HepG2 (cell line): ENCODE data around the gene SETD1A. TPM values are rescaled to one million over a fixed set of nuclear protein-coding genes. Genes with fewer than 3 reads are reported as not detected.

Experiments used
- ATAC-seq: fragments of 200-7000 bp; cut with Tn5 transposase; 3 replicates; pipeline ENCODE4 v1.9.1; 2020; ENCODE audit warnings: mild to moderate bottlenecking, moderate library complexity
- BruUV-seq: library from RNA; stranded (reverse); fragments of 400-500 nt; replicated peaks from 2 replicates; lab custom pipeline; 2021; lab: Mats Ljungman, UMichigan
- CTCF ChIA-PET: fragments of 300-600 bp; formaldehyde crosslinking; extraction: SDS; loops from one replicate; lab custom pipeline; 2021; ENCODE audit warnings: low total read pairs, inconsistent platforms, low intra/inter-chr PET ratio; lab: Yijun Ruan, JAX
- POLR2A ChIA-PET: fragments of 350-600 bp; sonication (Branson Sonifier 250); formaldehyde crosslinking; loops from one replicate; lab custom pipeline; 2020; ENCODE audit warnings: antibody characterized with exemption, inconsistent platforms; lab: Yijun Ruan, JAX
- DNase-seq: peaks from one replicate; pipeline ENCODE4 v3.0.0-alpha.2; 2015; ENCODE audit warnings: low spot score
- FAIRE-seq: peaks from 3 replicates; lab custom pipeline; 2011; peaks lifted over from hg19 to GRCh38; lab: Jason Lieb, UNC
- H2AFZ ChIP-seq: one replicate; pipeline ENCODE4 v1.6.1; 2011; ENCODE audit warnings: low read length, inconsistent platforms
- H3K27ac ChIP-seq: fragments of 300-600 bp; 3 replicates; pipeline ENCODE4 v1.8.0; 2011; ENCODE audit warnings: mixed run types, mild to moderate bottlenecking, mixed read lengths, low read length, inconsistent platforms; ENCODE audit not compliant: insufficient read depth; ENCODE audit errors: extremely low read length
- H3K27me3 ChIP-seq, 2 experiments: fragments of 200-600 bp in 1 of 2; 2 replicates in 1 of 2; 3 replicates in 1 of 2; pipeline versions ENCODE4 v1.6.0 to v1.8.0; 2011; ENCODE audit warnings: low read length in 2 of 2, mild to moderate bottlenecking in 2 of 2, moderate library complexity in 2 of 2, inconsistent platforms in 1 of 2; ENCODE audit not compliant: insufficient read depth in 2 of 2, control insufficient read depth in 1 of 2
- H3K36me3 ChIP-seq, 2 experiments: fragments of 200-600 bp in 1 of 2; replicated peaks in 1 of 2; 2 replicates in 1 of 2; 3 replicates in 1 of 2; pipeline versions ENCODE4 v1.5.1 to v1.8.0; 2011; ENCODE audit warnings: low read length in 2 of 2, inconsistent platforms in 1 of 2; ENCODE audit not compliant: insufficient read depth in 2 of 2, control insufficient read depth in 1 of 2
- H3K4me1 ChIP-seq: 2 replicates; pipeline ENCODE4 v1.5.1; 2012; ENCODE audit warnings: low read length, inconsistent platforms; ENCODE audit not compliant: insufficient read depth
- H3K4me2 ChIP-seq: 2 replicates; pipeline ENCODE4 v1.6.0; 2011; ENCODE audit warnings: low read depth, low read length, inconsistent platforms
- H3K4me3 ChIP-seq, 3 experiments: fragments of 200-600 bp in 1 of 3; sonication (generic), shearing (Covaris generic) in 1 of 3; replicated peaks in 1 of 3; 2 replicates each; pipeline ENCODE4 v1.5.1; 2011 to 2016; ENCODE audit warnings: low read length in 3 of 3, inconsistent platforms in 2 of 3, low read depth in 2 of 3, mild to moderate bottlenecking in 2 of 3, control low read depth in 1 of 3, mixed read lengths in 1 of 3; ENCODE audit not compliant: insufficient read depth in 1 of 3
- H3K79me2 ChIP-seq: one replicate; pipeline ENCODE4 v1.6.1; 2011; ENCODE audit warnings: low read length, inconsistent platforms; ENCODE audit not compliant: insufficient read depth
- H3K9ac ChIP-seq: 2 replicates; pipeline ENCODE4 v1.6.0; 2011; ENCODE audit warnings: mild to moderate bottlenecking, low read depth, low read length, inconsistent platforms; ENCODE audit not compliant: insufficient read depth
- H3K9me3 ChIP-seq: 2 replicates; pipeline ENCODE4 v1.5.1; 2012; ENCODE audit warnings: mild to moderate bottlenecking, low read length
- H4K20me1 ChIP-seq: 2 replicates; pipeline ENCODE4 v1.6.0; 2011; ENCODE audit warnings: inconsistent platforms, mild to moderate bottlenecking, low read length, moderate library complexity; ENCODE audit not compliant: insufficient read depth
- AGO2 ChIP-seq: fragments of 200-400 bp; formaldehyde crosslinking; optimal IDR thresholded peaks from 2 replicates; pipeline ENCODE3; 2017; ENCODE audit warnings: mild to moderate bottlenecking, low read depth, low read length, moderate library complexity
- ARID4A ChIP-seq: sonication (generic); formaldehyde crosslinking; IDR thresholded peaks from 2 replicates; pipeline ENCODE4 v1.5.0; 2020; ENCODE audit warnings: mild to moderate bottlenecking, missing genetic modification reagents, borderline replicate concordance
- GTF2F1 ChIP-seq: fragments of 150-350 bp; IDR thresholded peaks from 2 replicates; pipeline ENCODE4 v1.6.1; 2014; ENCODE audit warnings: low read length
- MAFF ChIP-seq: IDR thresholded peaks from 2 replicates; pipeline ENCODE4 v1.6.1; 2011; ENCODE audit warnings: low read depth, low read length, improper control_type of control experiment
- NFE2 ChIP-seq: sonication (generic); formaldehyde crosslinking; IDR thresholded peaks from 2 replicates; pipeline ENCODE4 v1.4.0; 2020; ENCODE audit warnings: missing genetic modification reagents
- RBFOX2 ChIP-seq: fragments of 200-400 bp; formaldehyde crosslinking; IDR thresholded peaks from 2 replicates; pipeline ENCODE4 v1.6.1; 2017; ENCODE audit warnings: low read depth, mild to moderate bottlenecking, low read length
- ZBTB34 ChIP-seq: sonication (generic); formaldehyde crosslinking; IDR thresholded peaks from 2 replicates; pipeline ENCODE4 v1.8.0; 2022; ENCODE audit warnings: mild to moderate bottlenecking, missing genetic modification reagents
- ZNF773 ChIP-seq: sonication (generic); formaldehyde crosslinking; IDR thresholded peaks from 2 replicates; pipeline ENCODE4 v1.4.0; 2020; ENCODE audit warnings: missing genetic modification reagents, borderline replicate concordance
- WGBS: methylation state at CpG from one replicate; pipeline ENCODE4 v1.1.6; 2017; ENCODE audit warnings: low lambda C conversion rate; 5-methylcytosine and 5-hydroxymethylcytosine counted together
- in situ Hi-C: cut with HindIII; loops from 2 replicates; pipeline ENCODE4 v1.10.0; 2017; ENCODE audit warnings: low pct_unique_long_range_greater_than_20kb; ENCODE audit not compliant: extremely low pct_ligation_motif_present
- intact Hi-C: fragments of 100-400 bp; cut with micrococcal nuclease; formaldehyde crosslinking; loops from one replicate; pipeline ENCODE4 v1.10.0; 2022; ENCODE audit not compliant: unreplicated experiment
- polyA plus RNA-seq, 8 experiments: library from polyadenylated mRNA; depleted of rRNA in 3 of 8; stranded (reverse) in 7 of 8; unstranded in 1 of 8; fragments of >200 nt; fragmentation: Illumina TruSeq in 4 of 8; extraction: Trizol in 4 of 8; gene quantifications; 2 replicates each; pipeline versions ENCODE4 v1.2.1 to v1.2.3, GENCODE V29; 2011 to 2016; ENCODE audit warnings: low read depth in 4 of 8, missing spikeins in 1 of 8, mixed read lengths in 1 of 8; ENCODE audit not compliant: insufficient read depth in 1 of 8
- total RNA-seq, 5 experiments: library from RNA; depleted of rRNA; stranded (reverse); fragments of >200 nt; fragmentation: Illumina TruSeq; extraction: Trizol; gene quantifications; 2 replicates each; pipeline ENCODE4 v1.2.3, GENCODE V29; 2016; ENCODE audit warnings: low read depth in 1 of 5

The SETD1A gene
- total and polyA plus RNA-seq, 2 of the 13 experiments (the other 11 are each of a cell fraction or from before 2014, with no cell fraction given): 3.8 to 5.6 TPM

DNA sequence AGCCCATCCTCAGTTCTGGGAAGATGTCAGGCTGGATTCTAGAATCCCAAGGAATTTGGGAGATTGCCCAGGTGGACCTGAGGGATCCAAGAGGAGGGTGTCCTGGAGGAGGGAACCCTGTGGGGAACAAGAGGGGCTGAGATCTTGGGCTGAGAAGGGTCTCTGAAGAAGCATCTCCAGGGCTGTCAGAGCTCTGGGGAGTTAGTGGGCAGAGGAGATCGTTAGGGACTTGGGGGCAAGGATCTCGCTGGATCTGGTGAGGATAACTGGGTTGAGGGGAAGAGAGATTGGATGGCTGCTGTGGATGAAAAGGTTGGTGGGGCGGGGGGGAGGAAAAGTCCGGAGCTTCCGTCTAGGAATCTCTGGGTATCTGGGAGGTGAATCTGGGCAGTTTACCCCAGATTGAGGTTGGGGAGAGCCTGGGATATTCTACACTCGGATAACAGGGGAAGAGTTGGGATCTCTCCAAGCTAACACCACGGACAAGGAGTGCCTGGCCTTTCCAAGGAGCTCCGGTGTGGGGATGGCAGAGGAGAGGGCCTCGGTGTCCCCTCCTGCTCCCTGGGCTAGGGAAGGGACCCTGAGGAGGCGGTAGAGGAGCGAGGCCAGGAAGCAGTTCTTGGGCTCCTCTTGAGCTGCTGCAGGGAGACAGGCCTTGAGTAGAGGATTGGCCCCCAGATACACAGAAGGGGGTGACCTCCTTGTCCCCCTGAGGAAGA, 32.5 kb upstream of the SETD1A start (continued):
- 0 out of 2 replicates have a peak, but pooled peaks have one; percentile 1 for TF ChIP-seq ARID4A (CRISPR knock-in tag)

- no TSS peak for BruUV-seq
These were observed 31.9 kb upstream of the SETD1A start for GRCh38 chr16:30925632-30925987.

More at GRCh38 chr16:30925632-30925987, 31.9 kb upstream of the SETD1A start:
- ATAC-seq: no peak
- H3K27me3 ChIP-seq: no peaks in the 10 kb centered on the region; a peak in 1 of 5 replicates
- no peak for DNase-seq
- ChIA-PET POLR2A (interaction anchor here (0.6 to 1.0 kb wide), 2 partner anchors 16 to 591 kb away, joined by 3 read pairs; no protein-coding TSS in a partner anchor), CTCF (no interaction called here)
- TF ChIP-seq RBFOX2 (peak; percentile 58), ZNF773 (no peak), ZBTB34 (CRISPR knock-in tag) (no peak), NFE2 (CRISPR knock-in tag) (no peak), GTF2F1 (no peak), AGO2 (peak; percentile 57), MAFF (no peak)
- H3K4me2 ChIP-seq: no peak overlapping the region
- no peaks in the 10 kb centered on the region for H3K9me3 ChIP-seq
- in situ Hi-C loops (no loop called here), intact Hi-C loops (loop anchor here (10.0 kb wide), 1 partner anchor 231 kb away; the partner anchor contains the start of gene SRCAP)
- H4K20me1 ChIP-seq: no peaks in the 10 kb centered on the region; the same call in 1 of the 2 replicates
- WGBS: 98% methylated on average over 23 of the region's 26 CpGs
- no peak overlapping the region for H3K9ac ChIP-seq
- H2AFZ ChIP-seq: no peak overlapping the region
- H3K4me3 ChIP-seq: no peak overlapping the region
- H3K27ac ChIP-seq: no peak overlapping the region
- FAIRE-seq: no peak
- H3K79me2 ChIP-seq: no peaks in the 10 kb centered on the region
- peaks cover 7 to 12% of the 10 kb centered on the region in 2 experiments; a peak in 4 of 5 replicates for H3K36me3 ChIP-seq
- H3K4me1 ChIP-seq: peaks cover 19% of the 10 kb centered on the region
